C4-2B (cell line): ENCODE data around the gene ARMC12.

Source experiments
- ZFX ChIP-seq: fragments of 450-650 bp; IDR thresholded peaks from 2 replicates; pipeline ENCODE4 v1.6.1; 2017
- TF ChIP-seq, protein P1 (sequence below): fragments of 450-650 bp; conservative IDR thresholded peaks from 2 replicates; pipeline ENCODE4 v1.5.1; 2017; ENCODE audit warnings: mild to moderate bottlenecking

DNA sequence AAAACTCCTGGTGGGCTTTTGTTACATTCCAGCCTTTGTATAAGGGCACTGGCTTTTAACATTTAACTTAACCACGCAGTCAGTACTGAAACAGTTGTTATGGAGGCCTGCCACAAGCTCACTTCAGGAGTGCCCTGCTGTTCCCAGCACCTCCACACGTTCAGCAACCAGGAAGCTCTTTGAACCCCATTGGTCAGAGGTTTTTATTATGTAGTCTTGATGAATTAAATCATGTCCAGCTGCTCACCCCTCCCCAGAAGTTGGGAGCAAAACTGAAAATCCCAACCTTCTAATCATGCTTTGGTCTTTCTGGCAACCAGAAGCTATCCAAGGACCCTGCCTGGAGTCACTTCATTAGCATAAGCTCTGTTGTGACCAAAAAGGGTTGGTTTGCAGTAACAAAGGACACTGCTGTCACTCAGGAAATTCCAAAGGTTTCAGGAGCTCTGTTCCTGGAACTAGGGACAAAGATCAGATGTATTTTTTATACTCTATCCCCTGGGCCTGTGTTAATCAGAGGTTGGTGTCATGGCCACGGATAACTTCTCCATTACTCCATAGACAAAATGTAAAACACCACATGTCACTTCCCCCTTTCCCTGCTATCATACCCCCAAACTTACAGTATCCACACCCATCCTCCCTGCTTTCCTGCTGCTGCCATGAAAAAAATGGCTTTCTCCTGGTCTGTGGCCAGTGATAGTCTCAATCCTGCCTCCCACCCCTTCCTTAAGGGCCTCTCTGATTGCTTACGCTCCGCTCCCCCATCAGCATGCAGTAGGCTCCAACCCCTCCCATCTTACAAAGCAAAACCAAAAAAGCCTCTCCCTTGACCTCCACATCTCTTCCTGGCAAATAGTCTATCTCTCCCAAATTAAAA, 3.1 kb downstream of the ARMC12 start:
- TF ChIP-seq, protein P1, sequence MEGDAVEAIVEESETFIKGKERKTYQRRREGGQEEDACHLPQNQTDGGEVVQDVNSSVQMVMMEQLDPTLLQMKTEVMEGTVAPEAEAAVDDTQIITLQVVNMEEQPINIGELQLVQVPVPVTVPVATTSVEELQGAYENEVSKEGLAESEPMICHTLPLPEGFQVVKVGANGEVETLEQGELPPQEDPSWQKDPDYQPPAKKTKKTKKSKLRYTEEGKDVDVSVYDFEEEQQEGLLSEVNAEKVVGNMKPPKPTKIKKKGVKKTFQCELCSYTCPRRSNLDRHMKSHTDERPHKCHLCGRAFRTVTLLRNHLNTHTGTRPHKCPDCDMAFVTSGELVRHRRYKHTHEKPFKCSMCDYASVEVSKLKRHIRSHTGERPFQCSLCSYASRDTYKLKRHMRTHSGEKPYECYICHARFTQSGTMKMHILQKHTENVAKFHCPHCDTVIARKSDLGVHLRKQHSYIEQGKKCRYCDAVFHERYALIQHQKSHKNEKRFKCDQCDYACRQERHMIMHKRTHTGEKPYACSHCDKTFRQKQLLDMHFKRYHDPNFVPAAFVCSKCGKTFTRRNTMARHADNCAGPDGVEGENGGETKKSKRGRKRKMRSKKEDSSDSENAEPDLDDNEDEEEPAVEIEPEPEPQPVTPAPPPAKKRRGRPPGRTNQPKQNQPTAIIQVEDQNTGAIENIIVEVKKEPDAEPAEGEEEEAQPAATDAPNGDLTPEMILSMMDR = no peak
- TF ChIP-seq ZFX = no peak
